Endothelial cell of umbilical vein (primary cell): ENCODE results near the gene SH3PXD2A. TPM values are rescaled to one million over a fixed set of nuclear protein-coding genes. Genes with fewer than 3 reads are reported as not detected.

Source experiments
- BruUV-seq: library from RNA; stranded (reverse); fragments of 400-500 nt; replicated peaks from 2 replicates; lab custom pipeline; 2021; lab: Mats Ljungman, UMichigan
- CTCF ChIA-PET: fragments of 300-600, 350-600 bp; sonication (Branson Sonifier 250); formaldehyde crosslinking; loops from one replicate; lab custom pipeline; 2021; ENCODE audit warnings: antibody characterized with exemption, inconsistent platforms; lab: Charles Lee
- POLR2A ChIA-PET: fragments of 300-600, 350-600 bp; sonication (Branson Sonifier 250); formaldehyde crosslinking; loops from one replicate; lab custom pipeline; 2021; ENCODE audit warnings: antibody characterized with exemption, inconsistent platforms; lab: Charles Lee
- DNase-seq: peaks from one replicate; pipeline ENCODE4 v3.0.0-alpha.2; 2011; ENCODE audit warnings: low read depth, low spot score
- FAIRE-seq: peaks from 2 replicates; lab custom pipeline; 2011; peaks lifted over from hg19 to GRCh38; lab: Jason Lieb, UNC
- H2AFZ ChIP-seq: 2 replicates; pipeline ENCODE4 v1.6.0; 2012; ENCODE audit warnings: low read depth, low read length, control low read depth, inconsistent platforms
- H3K27ac ChIP-seq: 2 replicates; pipeline ENCODE4 v1.5.1; 2011; ENCODE audit warnings: low read depth, mild to moderate bottlenecking, control low read depth, low read length, moderate library complexity; ENCODE audit not compliant: insufficient read depth
- H3K27me3 ChIP-seq, 2 experiments: 2 replicates each; pipeline versions ENCODE4 v1.6.0 to v1.6.1; 2011; ENCODE audit warnings: low read length in 2 of 2, mixed read lengths in 1 of 2; ENCODE audit not compliant: control insufficient read depth in 2 of 2, insufficient read depth in 2 of 2
- H3K36me3 ChIP-seq, 2 experiments: 2 replicates in 1 of 2; 3 replicates in 1 of 2; pipeline ENCODE4 v1.5.1; 2011; ENCODE audit warnings: low read length in 2 of 2, mild to moderate bottlenecking in 1 of 2, moderate library complexity in 1 of 2; ENCODE audit not compliant: control insufficient read depth in 2 of 2, insufficient read depth in 2 of 2; ENCODE audit errors: extremely low read depth in 1 of 2
- H3K4me1 ChIP-seq: 3 replicates; pipeline ENCODE4 v1.5.1; 2011; ENCODE audit warnings: mild to moderate bottlenecking, low read length; ENCODE audit not compliant: control insufficient read depth, insufficient read depth; ENCODE audit errors: extremely low read depth
- H3K4me2 ChIP-seq: 2 replicates; pipeline ENCODE4 v1.6.1; 2011; ENCODE audit warnings: low read length, control low read depth, mixed read lengths; ENCODE audit not compliant: insufficient read depth
- H3K4me3 ChIP-seq, 3 experiments: fragments of 200-600 bp in 1 of 3; sonication (generic), shearing (Covaris generic) in 1 of 3; replicated peaks in 1 of 3; 2 replicates each; pipeline ENCODE4 v1.5.1; 2011 to 2016; ENCODE audit warnings: control low read depth in 3 of 3, low read length in 3 of 3, mild to moderate bottlenecking in 2 of 3, inconsistent platforms in 1 of 3, low read depth in 1 of 3, moderate library complexity in 1 of 3; ENCODE audit not compliant: insufficient read depth in 1 of 3
- H3K79me2 ChIP-seq: 2 replicates; pipeline ENCODE4 v1.6.0; 2012; ENCODE audit warnings: low read length, inconsistent platforms; ENCODE audit not compliant: control insufficient read depth, insufficient read depth
- H3K9ac ChIP-seq: replicated peaks from 2 replicates; pipeline ENCODE3; 2011; ENCODE audit warnings: low read length, control low read depth; ENCODE audit not compliant: insufficient read depth; ENCODE audit errors: extremely low read depth
- H3K9me1 ChIP-seq: replicated peaks from 3 replicates; pipeline ENCODE4 v1.6.0; 2011; ENCODE audit warnings: mild to moderate bottlenecking, low read length; ENCODE audit not compliant: control insufficient read depth, insufficient read depth; ENCODE audit errors: extremely low read depth
- H3K9me3 ChIP-seq: replicated peaks from 2 replicates; pipeline ENCODE4 v1.5.1; 2012; ENCODE audit warnings: low read length, inconsistent platforms; ENCODE audit not compliant: control insufficient read depth, insufficient read depth
- H4K20me1 ChIP-seq: replicated peaks from 2 replicates; pipeline ENCODE3; 2011; ENCODE audit warnings: mild to moderate bottlenecking, low read length; ENCODE audit not compliant: control insufficient read depth, insufficient read depth; ENCODE audit errors: extremely low read depth
- CTCF ChIP-seq, 2 donors: IDR thresholded peaks; 1 replicate in 1 of 2; 2 replicates in 1 of 2; pipeline ENCODE4 v1.5.1; 2011; ENCODE audit warnings: low read length in 2 of 2, mild to moderate bottlenecking in 2 of 2, moderate library complexity in 2 of 2, control low read depth in 1 of 2, inconsistent platforms in 1 of 2, low read depth in 1 of 2; ENCODE audit not compliant: insufficient read depth in 1 of 2; ENCODE audit errors: extremely low read depth in 1 of 2
- EZH2 ChIP-seq: IDR thresholded peaks from 2 replicates; pipeline ENCODE4 v1.6.1; 2012; ENCODE audit warnings: borderline replicate concordance, low read depth, mild to moderate bottlenecking, moderate library complexity, low read length, inconsistent platforms; ENCODE audit not compliant: severe bottlenecking
- FOS ChIP-seq: IDR thresholded peaks from 2 replicates; pipeline ENCODE4 v1.6.1; 2011; ENCODE audit warnings: mild to moderate bottlenecking, low read length, moderate library complexity, borderline replicate concordance; ENCODE audit not compliant: insufficient read depth
- GATA2 ChIP-seq: IDR thresholded peaks from 2 replicates; pipeline ENCODE4 v1.7.0; 2011; ENCODE audit warnings: low read depth, mild to moderate bottlenecking, moderate library complexity, mixed read lengths, low read length; ENCODE audit not compliant: insufficient read length, insufficient read depth
- JUN ChIP-seq: IDR thresholded peaks from 2 replicates; pipeline ENCODE4 v1.6.1; 2011; ENCODE audit warnings: borderline replicate concordance, low read depth; ENCODE audit not compliant: insufficient read length, insufficient read depth
- MAX ChIP-seq: IDR thresholded peaks from 2 replicates; pipeline ENCODE4 v1.6.1; 2011; ENCODE audit not compliant: insufficient read depth, insufficient read length
- MYC ChIP-seq: IDR thresholded peaks from one replicate; pipeline ENCODE4 v1.6.1; 2011; ENCODE audit warnings: mild to moderate bottlenecking, low read depth, low read length
- POLR2A ChIP-seq: IDR thresholded peaks from 2 replicates; pipeline ENCODE4 v1.6.1; 2012; ENCODE audit warnings: low read depth, mild to moderate bottlenecking, control low read depth, low read length
- POLR2AphosphoS5 ChIP-seq: IDR thresholded peaks from 2 replicates; pipeline ENCODE4 v1.6.1; 2012; ENCODE audit warnings: low read depth, mild to moderate bottlenecking, control low read depth, low read length, moderate library complexity; ENCODE audit not compliant: insufficient read depth
- dilution Hi-C: fragments of 300-500 bp; cut with MboI; formaldehyde crosslinking; loops from one replicate; pipeline ENCODE4 v1.15.0; 2019; ENCODE audit warnings: low sequenced_read_pairs; ENCODE audit not compliant: extremely low pct_ligation_motif_present
- intact Hi-C: fragments of 100-400 bp; cut with micrococcal nuclease; formaldehyde crosslinking; loops from one replicate; pipeline ENCODE4 v1.10.0; 2022
- polyA plus RNA-seq, 4 experiments: library from polyadenylated mRNA; depleted of rRNA in 3 of 4; stranded (reverse) in 3 of 4; unstranded in 1 of 4; fragments of >200 nt; gene quantifications; 2 replicates each; pipeline versions ENCODE4 v1.2.1 to v1.2.3, GENCODE V29; 2011 to 2012; ENCODE audit warnings: missing spikeins in 1 of 4
- total RNA-seq: library from RNA; stranded (reverse); gene quantifications from 2 replicates; pipeline ENCODE4 v1.2.3, GENCODE V29; 2021

The SH3PXD2A gene
- total and polyA plus RNA-seq, 2 donors (not counting 3 experiments of a cell fraction or from before 2014, with no cell fraction given): 1.4 to 5.1 TPM

GRCh38 chr10:103580011-103580410, 275.4 kb downstream of the SH3PXD2A start:
- FAIRE-seq (no peak), DNase-seq (no peak)
- TF ChIP-seq FOS (no peak), POLR2AphosphoS5 (no peak), GATA2 (no peak), EZH2 (no peak), JUN (no peak), POLR2A (no peak), MYC (no peak), CTCF (IDR thresholded peaks at IDR 0.05; ENCODE audit: extremely low read depth in 1 of 2, insufficient read depth in 1 of 2, low read depth in 1 of 2, low read length in 2 of 2) (no peak), MAX (no peak)
- H3K9me1 ChIP-seq: no peaks in the 10 kb centered on the region
- no TSS peak for BruUV-seq
- H3K27ac ChIP-seq: no peak overlapping the region
- H3K4me3 ChIP-seq: no peak overlapping the region
- H3K9me3 ChIP-seq: no peaks in the 10 kb centered on the region
- H2AFZ ChIP-seq: no peak overlapping the region
- no peaks in the 10 kb centered on the region for H3K36me3 ChIP-seq
- dilution Hi-C loops: no loop called here
- CTCF ChIA-PET: interaction anchor here (0.7 to 2.0 kb wide), 3 partner anchors 10 to 14 kb away, joined by 3 to 10 read pairs (median 6); no protein-coding TSS in a partner anchor
- H3K4me1 ChIP-seq: no peaks in the 10 kb centered on the region
- H3K27me3 ChIP-seq: peaks cover 15 to 30% of the 10 kb centered on the region in 2 experiments
- H4K20me1 ChIP-seq: no peaks in the 10 kb centered on the region
- H3K4me2 ChIP-seq: no peak overlapping the region
- intact Hi-C loops: loop anchor here (5.0 kb wide), 1 partner anchor 78 kb away; no protein-coding TSS in a partner anchor
- POLR2A ChIA-PET: no interaction called here
- no peak overlapping the region for H3K9ac ChIP-seq
- H3K79me2 ChIP-seq: no peaks in the 10 kb centered on the region
